Liver (tissue), 9 donors: ENCODE data around the gene IGFL4. TPM values are rescaled to one million over a fixed set of nuclear protein-coding genes. Genes with fewer than 3 reads are reported as not detected.

Experiments used
- DNase-seq: peaks from one replicate; pipeline ENCODE4 v3.0.0-alpha.2; 2017; ENCODE audit warnings: low spot score
- H3K27ac ChIP-seq, 2 donors: one replicate each; pipeline ENCODE4 v1.7.0; 2013; ENCODE audit warnings: inconsistent platforms in 2 of 2, low read length in 2 of 2, control low read depth in 1 of 2, low read depth in 1 of 2, mild to moderate bottlenecking in 1 of 2
- H3K27me3 ChIP-seq, 4 donors: one replicate each; pipeline versions ENCODE4 v1.6.1 to v1.7.0; 2013; ENCODE audit warnings: low read length in 3 of 4, inconsistent platforms in 1 of 4, mild to moderate bottlenecking in 1 of 4, moderate library complexity in 1 of 4; ENCODE audit not compliant: control insufficient read depth in 4 of 4, insufficient read depth in 4 of 4
- H3K36me3 ChIP-seq, 4 donors: one replicate each; pipeline versions ENCODE4 v1.6.1 to v1.7.0; 2013; ENCODE audit warnings: low read length in 3 of 4, mild to moderate bottlenecking in 3 of 4, low read depth in 1 of 4, moderate library complexity in 1 of 4; ENCODE audit not compliant: control insufficient read depth in 4 of 4, insufficient read depth in 3 of 4
- H3K4me1 ChIP-seq, 4 donors: one replicate each; pipeline versions ENCODE4 v1.6.1 to v1.7.0; 2013; ENCODE audit warnings: low read length in 3 of 4, mild to moderate bottlenecking in 3 of 4, moderate library complexity in 1 of 4; ENCODE audit not compliant: control insufficient read depth in 4 of 4, insufficient read depth in 4 of 4
- H3K4me3 ChIP-seq, 3 donors: one replicate each; pipeline versions ENCODE4 v1.6.1 to v1.7.0; 2013; ENCODE audit warnings: low read length in 3 of 3, control low read depth in 1 of 3, low read depth in 1 of 3, mild to moderate bottlenecking in 1 of 3
- H3K9ac ChIP-seq, 2 donors: one replicate each; pipeline ENCODE4 v1.7.0; 2013; ENCODE audit warnings: low read length in 2 of 2, mild to moderate bottlenecking in 2 of 2, moderate library complexity in 2 of 2, control low read depth in 1 of 2, low read depth in 1 of 2
- H3K9me3 ChIP-seq, 4 donors: one replicate each; pipeline versions ENCODE4 v1.6.1 to v1.7.0; 2013; ENCODE audit warnings: low read length in 3 of 4; ENCODE audit not compliant: control insufficient read depth in 4 of 4
- CTCF ChIP-seq: fragments of 150-350 bp; IDR thresholded peaks from 2 replicates; pipeline ENCODE4 v1.5.1; 2017; ENCODE audit warnings: improper control_type of control experiment, low read depth, low read length; ENCODE audit not compliant: missing input control
- EGR1 ChIP-seq, 2 donors: IDR thresholded peaks; 2 replicates each; pipeline ENCODE4 v1.6.1; 2016 to 2018; ENCODE audit warnings: antibody characterized with exemption in 2 of 2, low read depth in 2 of 2
- FOXA1 ChIP-seq: IDR thresholded peaks from 2 replicates; pipeline ENCODE4 v1.6.1; 2016; ENCODE audit warnings: antibody characterized with exemption
- FOXA2 ChIP-seq: IDR thresholded peaks from 2 replicates; pipeline ENCODE4 v1.6.1; 2016; ENCODE audit warnings: antibody characterized with exemption
- GABPA ChIP-seq, 2 donors: IDR thresholded peaks in 1 of 2; conservative IDR thresholded peaks in 1 of 2; 2 replicates each; pipeline ENCODE4 v1.6.1; 2016; ENCODE audit warnings: antibody characterized with exemption in 2 of 2, mild to moderate bottlenecking in 1 of 2, moderate library complexity in 1 of 2
- HNF4A ChIP-seq, 2 donors: conservative IDR thresholded peaks; 2 replicates each; pipeline ENCODE4 v1.6.1; 2016; ENCODE audit warnings: antibody characterized with exemption in 2 of 2, mild to moderate bottlenecking in 2 of 2
- HNF4G ChIP-seq: IDR thresholded peaks from 2 replicates; pipeline ENCODE4 v1.6.1; 2016; ENCODE audit warnings: antibody characterized with exemption
- JUND ChIP-seq, 2 donors: IDR thresholded peaks; 2 replicates each; pipeline ENCODE4 v1.6.1; 2016; ENCODE audit warnings: antibody characterized with exemption in 2 of 2
- NR2F2 ChIP-seq: IDR thresholded peaks from 2 replicates; pipeline ENCODE4 v1.6.1; 2016; ENCODE audit warnings: antibody characterized with exemption
- RAD21 ChIP-seq, 2 donors: IDR thresholded peaks; 2 replicates each; pipeline ENCODE4 v1.6.1; 2016; ENCODE audit warnings: antibody characterized with exemption in 2 of 2, mild to moderate bottlenecking in 2 of 2
- RXRA ChIP-seq, 2 donors: IDR thresholded peaks; 2 replicates each; pipeline ENCODE4 v1.6.1; 2017 to 2018; ENCODE audit warnings: antibody characterized with exemption in 2 of 2, mild to moderate bottlenecking in 1 of 2
- SP1 ChIP-seq: IDR thresholded peaks from 2 replicates; pipeline ENCODE4 v1.6.1; 2018; ENCODE audit warnings: antibody characterized with exemption, mild to moderate bottlenecking
- TAF1 ChIP-seq: conservative IDR thresholded peaks from 2 replicates; pipeline ENCODE4 v1.6.1; 2016; ENCODE audit warnings: antibody characterized with exemption, mild to moderate bottlenecking
- YY1 ChIP-seq: IDR thresholded peaks from 2 replicates; pipeline ENCODE4 v1.6.1; 2016; ENCODE audit warnings: antibody characterized with exemption, mild to moderate bottlenecking
- ZBTB33 ChIP-seq: IDR thresholded peaks from 2 replicates; pipeline ENCODE4 v1.6.1; 2016; ENCODE audit warnings: antibody characterized with exemption
- WGBS: extraction: QIAGEN DNeasy Blood & Tissue Kit; methylation state at CpG from one replicate; pipeline ENCODE4 v1.1.7; 2013; 5-methylcytosine and 5-hydroxymethylcytosine counted together
- polyA plus RNA-seq, 2 donors: library from polyadenylated mRNA; stranded (reverse) in 1 of 2; unstranded in 1 of 2; fragments of 200-250 nt in 1 of 2; fragments of >200 nt in 1 of 2; fragmentation: Nextera tagmentation in 1 of 2; extraction: Ambion mirVana in 1 of 2; gene quantifications; one replicate each; pipeline versions ENCODE4 v1.2.1 to v1.2.3, GENCODE V29; 2013 to 2015
- total RNA-seq, 2 donors: library from RNA; depleted of rRNA; stranded (reverse); fragments of >200 nt; gene quantifications; one replicate each; pipeline ENCODE4 v1.2.3, GENCODE V29; 2014
- TF ChIP-seq, protein P1 (sequence below): IDR thresholded peaks from 2 replicates; pipeline ENCODE4 v1.6.1; 2016; ENCODE audit warnings: antibody characterized with exemption
- TF ChIP-seq, protein P2 (sequence below): IDR thresholded peaks from 2 replicates; pipeline ENCODE4 v1.6.1; 2016; ENCODE audit warnings: antibody characterized with exemption, mild to moderate bottlenecking
- TF ChIP-seq, protein P3 (sequence below): IDR thresholded peaks from 2 replicates; pipeline ENCODE4 v1.6.1; 2016; ENCODE audit warnings: antibody characterized with exemption
- donor health status: healthy.
- donor health status: healthy.
- donor health status: healthy.
- donor health status: healthy.
- donor health status: healthy.

Gene IGFL4
- total and polyA plus RNA-seq, 4 donors = not detected

GRCh38 chr19:46002678-46003275, 38.0 kb downstream of the IGFL4 start:
- 97% methylated on average over 15 of the region's 15 CpGs for WGBS
- Histone ChIP-seq H3K36me3 (peaks cover 0 to 12% (median 4%) of the 10 kb centered on the region in 4 donors), H3K27ac (no peak overlapping the region), H3K9ac (no peak overlapping the region), H3K4me3 (no peak overlapping the region), H3K4me1 (peaks cover 0 to 6% (median 0%) of the 10 kb centered on the region in 4 donors), H3K9me3 (no peaks in the 10 kb centered on the region), H3K27me3 (no peaks in the 10 kb centered on the region)
- no peak for DNase-seq
- no peak for TF ChIP-seq SP1
- no peak for TF ChIP-seq HNF4A (conservative IDR thresholded peaks at IDR 0.05)
- TF ChIP-seq GABPA (IDR thresholded peaks at IDR 0.05 in 1 of 2, conservative IDR thresholded peaks at IDR 0.05 in 1 of 2) = no peak
- no peak for TF ChIP-seq EGR1 (IDR thresholded peaks at IDR 0.05; ENCODE audit: low read depth in 2 of 2)
- TF ChIP-seq, protein P1, sequence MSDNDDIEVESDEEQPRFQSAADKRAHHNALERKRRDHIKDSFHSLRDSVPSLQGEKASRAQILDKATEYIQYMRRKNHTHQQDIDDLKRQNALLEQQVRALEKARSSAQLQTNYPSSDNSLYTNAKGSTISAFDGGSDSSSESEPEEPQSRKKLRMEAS = no peak
- no peak for TF ChIP-seq JUND (IDR thresholded peaks at IDR 0.05)
- TF ChIP-seq NR2F2 = no peak
- TF ChIP-seq RXRA (IDR thresholded peaks at IDR 0.05) = no peak
- TF ChIP-seq FOXA1 = no peak
- no peak for TF ChIP-seq HNF4G
- TF ChIP-seq FOXA2 = no peak
- no peak for TF ChIP-seq CTCF
- TF ChIP-seq YY1 = no peak
- no peak for TF ChIP-seq RAD21 (IDR thresholded peaks at IDR 0.05)

GRCh38 chr19:46000491-46001246, 40.1 kb downstream of the IGFL4 start:
- peak; percentile 66 for DNase-seq
- WGBS = 24% methylated on average over 34 of the region's 34 CpGs
- no peak overlapping the region for H3K4me3 ChIP-seq
- H3K9ac ChIP-seq = no peak overlapping the region
- H3K4me1 ChIP-seq = peaks cover 0 to 12% (median 5%) of the 10 kb centered on the region in 4 donors
- no peaks in the 10 kb centered on the region for H3K27me3 ChIP-seq
- no peak overlapping the region for H3K27ac ChIP-seq
- peaks cover 0 to 6% (median 1%) of the 10 kb centered on the region in 4 donors for H3K36me3 ChIP-seq
- H3K9me3 ChIP-seq = no peaks in the 10 kb centered on the region
- TF ChIP-seq NR2F2 (no peak), ZBTB33 (no peak), RAD21 (IDR thresholded peaks at IDR 0.05) (no peak), FOXA1 (no peak), SP1 (no peak), YY1 (no peak), EGR1 (IDR thresholded peaks at IDR 0.05; ENCODE audit: low read depth in 2 of 2) (no peak), CTCF (no peak), HNF4G (no peak), JUND (IDR thresholded peaks at IDR 0.05) (no peak), GABPA (IDR thresholded peaks at IDR 0.05 in 1 of 2, conservative IDR thresholded peaks at IDR 0.05 in 1 of 2) (no peak), TAF1 (no peak), RXRA (IDR thresholded peaks at IDR 0.05) (no peak), HNF4A (conservative IDR thresholded peaks at IDR 0.05) (no peak), FOXA2 (no peak)
- TF ChIP-seq, protein P2, sequence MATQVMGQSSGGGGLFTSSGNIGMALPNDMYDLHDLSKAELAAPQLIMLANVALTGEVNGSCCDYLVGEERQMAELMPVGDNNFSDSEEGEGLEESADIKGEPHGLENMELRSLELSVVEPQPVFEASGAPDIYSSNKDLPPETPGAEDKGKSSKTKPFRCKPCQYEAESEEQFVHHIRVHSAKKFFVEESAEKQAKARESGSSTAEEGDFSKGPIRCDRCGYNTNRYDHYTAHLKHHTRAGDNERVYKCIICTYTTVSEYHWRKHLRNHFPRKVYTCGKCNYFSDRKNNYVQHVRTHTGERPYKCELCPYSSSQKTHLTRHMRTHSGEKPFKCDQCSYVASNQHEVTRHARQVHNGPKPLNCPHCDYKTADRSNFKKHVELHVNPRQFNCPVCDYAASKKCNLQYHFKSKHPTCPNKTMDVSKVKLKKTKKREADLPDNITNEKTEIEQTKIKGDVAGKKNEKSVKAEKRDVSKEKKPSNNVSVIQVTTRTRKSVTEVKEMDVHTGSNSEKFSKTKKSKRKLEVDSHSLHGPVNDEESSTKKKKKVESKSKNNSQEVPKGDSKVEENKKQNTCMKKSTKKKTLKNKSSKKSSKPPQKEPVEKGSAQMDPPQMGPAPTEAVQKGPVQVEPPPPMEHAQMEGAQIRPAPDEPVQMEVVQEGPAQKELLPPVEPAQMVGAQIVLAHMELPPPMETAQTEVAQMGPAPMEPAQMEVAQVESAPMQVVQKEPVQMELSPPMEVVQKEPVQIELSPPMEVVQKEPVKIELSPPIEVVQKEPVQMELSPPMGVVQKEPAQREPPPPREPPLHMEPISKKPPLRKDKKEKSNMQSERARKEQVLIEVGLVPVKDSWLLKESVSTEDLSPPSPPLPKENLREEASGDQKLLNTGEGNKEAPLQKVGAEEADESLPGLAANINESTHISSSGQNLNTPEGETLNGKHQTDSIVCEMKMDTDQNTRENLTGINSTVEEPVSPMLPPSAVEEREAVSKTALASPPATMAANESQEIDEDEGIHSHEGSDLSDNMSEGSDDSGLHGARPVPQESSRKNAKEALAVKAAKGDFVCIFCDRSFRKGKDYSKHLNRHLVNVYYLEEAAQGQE = no peak
- TF ChIP-seq, protein P1 = no peak
- TF ChIP-seq, protein P3, sequence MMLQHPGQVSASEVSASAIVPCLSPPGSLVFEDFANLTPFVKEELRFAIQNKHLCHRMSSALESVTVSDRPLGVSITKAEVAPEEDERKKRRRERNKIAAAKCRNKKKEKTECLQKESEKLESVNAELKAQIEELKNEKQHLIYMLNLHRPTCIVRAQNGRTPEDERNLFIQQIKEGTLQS = no peak
